Neural cell (in vitro differentiated cells): ENCODE data around the gene ADSL.

Experiments used
- CTCF ChIP-seq: fragments of 450-650 bp; IDR thresholded peaks from 2 replicates; pipeline ENCODE4 v1.5.1; 2014; ENCODE audit warnings: antibody characterized with exemption, mild to moderate bottlenecking, moderate library complexity; ENCODE audit not compliant: poor library complexity, severe bottlenecking
- EZH2 ChIP-seq: fragments of 200-600, 300-800 bp; shearing (Covaris generic), sonication (generic); IDR thresholded peaks from 2 replicates; pipeline ENCODE4 v1.6.1; 2014; ENCODE audit warnings: antibody characterized with exemption, low read length, borderline replicate concordance, mild to moderate bottlenecking; ENCODE audit not compliant: insufficient read depth, poor library complexity, severe bottlenecking
- RAD21 ChIP-seq: fragments of 450-650 bp; conservative IDR thresholded peaks from 2 replicates; pipeline ENCODE4 v1.6.1; 2014; ENCODE audit warnings: antibody characterized with exemption, mild to moderate bottlenecking, moderate library complexity
- TAF1 ChIP-seq: IDR thresholded peaks from 2 replicates; pipeline ENCODE4 v1.6.1; 2012; ENCODE audit warnings: low read depth

GRCh38 chr22:40426594-40427333 lies 80.5 kb downstream of the ADSL start:
- TF ChIP-seq CTCF (no peak), EZH2 (no peak), RAD21 (no peak), TAF1 (no peak)
